ENCODE results near the gene GREB1.
A peak's percentile ranks its signal among the peaks of the same experiment; 100 is the strongest.

Gene GREB1, protein sequence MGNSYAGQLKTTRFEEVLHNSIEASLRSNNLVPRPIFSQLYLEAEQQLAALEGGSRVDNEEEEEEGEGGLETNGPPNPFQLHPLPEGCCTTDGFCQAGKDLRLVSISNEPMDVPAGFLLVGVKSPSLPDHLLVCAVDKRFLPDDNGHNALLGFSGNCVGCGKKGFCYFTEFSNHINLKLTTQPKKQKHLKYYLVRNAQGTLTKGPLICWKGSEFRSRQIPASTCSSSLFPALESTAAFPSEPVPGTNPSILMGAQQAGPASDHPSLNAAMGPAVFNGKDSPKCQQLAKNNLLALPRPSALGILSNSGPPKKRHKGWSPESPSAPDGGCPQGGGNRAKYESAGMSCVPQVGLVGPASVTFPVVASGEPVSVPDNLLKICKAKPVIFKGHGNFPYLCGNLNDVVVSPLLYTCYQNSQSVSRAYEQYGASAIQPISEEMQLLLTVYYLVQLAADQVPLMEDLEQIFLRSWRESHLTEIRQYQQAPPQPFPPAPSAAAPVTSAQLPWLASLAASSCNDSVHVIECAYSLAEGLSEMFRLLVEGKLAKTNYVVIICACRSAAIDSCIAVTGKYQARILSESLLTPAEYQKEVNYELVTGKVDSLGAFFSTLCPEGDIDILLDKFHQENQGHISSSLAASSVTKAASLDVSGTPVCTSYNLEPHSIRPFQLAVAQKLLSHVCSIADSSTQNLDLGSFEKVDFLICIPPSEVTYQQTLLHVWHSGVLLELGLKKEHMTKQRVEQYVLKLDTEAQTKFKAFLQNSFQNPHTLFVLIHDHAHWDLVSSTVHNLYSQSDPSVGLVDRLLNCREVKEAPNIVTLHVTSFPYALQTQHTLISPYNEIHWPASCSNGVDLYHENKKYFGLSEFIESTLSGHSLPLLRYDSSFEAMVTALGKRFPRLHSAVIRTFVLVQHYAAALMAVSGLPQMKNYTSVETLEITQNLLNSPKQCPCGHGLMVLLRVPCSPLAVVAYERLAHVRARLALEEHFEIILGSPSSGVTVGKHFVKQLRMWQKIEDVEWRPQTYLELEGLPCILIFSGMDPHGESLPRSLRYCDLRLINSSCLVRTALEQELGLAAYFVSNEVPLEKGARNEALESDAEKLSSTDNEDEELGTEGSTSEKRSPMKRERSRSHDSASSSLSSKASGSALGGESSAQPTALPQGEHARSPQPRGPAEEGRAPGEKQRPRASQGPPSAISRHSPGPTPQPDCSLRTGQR (N-terminal part only)

DNA sequence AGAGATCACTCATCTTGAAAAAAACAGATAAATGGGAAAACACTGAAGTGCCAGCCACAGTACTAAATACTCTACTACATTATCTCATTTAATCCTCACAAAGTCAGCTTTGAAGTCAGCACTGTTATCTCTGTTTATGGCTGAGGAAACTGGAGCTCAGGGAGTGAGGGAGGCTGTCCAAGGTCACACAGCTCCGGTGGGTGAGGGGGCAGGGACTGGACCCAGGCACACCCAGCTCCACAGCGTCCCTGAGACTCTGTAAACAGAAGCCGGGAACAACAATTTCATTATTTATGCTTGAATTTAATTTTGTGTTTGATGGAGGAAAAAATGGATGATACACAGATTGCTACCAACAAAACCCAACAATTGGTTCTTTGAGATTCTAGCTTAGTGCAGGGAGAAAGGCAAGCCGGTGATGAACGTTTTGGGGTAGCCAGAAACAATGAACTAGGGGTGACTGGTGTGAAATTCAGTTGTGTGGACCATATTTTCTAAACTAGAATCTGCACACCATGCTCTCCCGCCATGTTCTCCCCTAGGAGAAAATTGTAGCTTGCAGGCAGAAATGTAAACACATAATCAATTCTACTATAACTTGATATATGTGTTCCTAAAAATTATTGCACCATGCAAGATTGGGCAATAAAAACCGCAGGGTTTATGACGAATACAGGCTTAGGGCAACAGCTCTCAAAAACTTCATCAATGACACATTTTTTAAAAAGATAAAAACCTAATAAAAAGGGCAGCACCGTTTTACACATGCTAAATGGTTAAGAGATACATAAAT lies at the start of gene GREB1:
GREB1 (plus strand) TSS at position 768 of the 793 bp plus-strand sequence. CDS start 22,570 bp downstream, outside the sequence.
- in situ Hi-C loops (cut with MboI; ENCODE audit: low pct_unique_long_range_greater_than_20kb, low sequenced_read_pairs): no loop called here
- DNase-seq: peak; percentile 12

DNA sequence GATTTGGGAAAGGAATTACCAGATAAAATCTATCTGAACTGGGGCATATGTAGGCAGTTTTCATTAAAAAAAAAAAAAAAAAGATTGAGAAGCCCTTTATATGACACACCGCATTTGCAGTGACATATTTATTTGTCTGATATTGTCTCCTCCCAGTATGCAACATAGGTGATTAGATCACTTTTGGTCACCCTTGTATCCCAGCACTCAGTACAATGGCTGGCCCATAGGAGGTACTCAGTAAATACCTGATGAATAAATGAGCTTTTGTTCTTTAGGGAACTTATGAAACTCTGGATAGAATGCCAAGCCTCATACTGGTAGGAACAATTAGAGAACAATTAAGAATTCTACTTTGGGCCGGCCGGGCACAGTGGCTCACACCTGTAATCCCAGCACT lies 45.0 kb upstream of the GREB1 start:
- DNase-seq: no peak
- in situ Hi-C loops (cut with MboI; ENCODE audit: low pct_unique_long_range_greater_than_20kb, low sequenced_read_pairs): loop anchor here (25.0 kb wide), 1 partner anchor 98 kb away; no protein-coding TSS in a partner anchor

DNA sequence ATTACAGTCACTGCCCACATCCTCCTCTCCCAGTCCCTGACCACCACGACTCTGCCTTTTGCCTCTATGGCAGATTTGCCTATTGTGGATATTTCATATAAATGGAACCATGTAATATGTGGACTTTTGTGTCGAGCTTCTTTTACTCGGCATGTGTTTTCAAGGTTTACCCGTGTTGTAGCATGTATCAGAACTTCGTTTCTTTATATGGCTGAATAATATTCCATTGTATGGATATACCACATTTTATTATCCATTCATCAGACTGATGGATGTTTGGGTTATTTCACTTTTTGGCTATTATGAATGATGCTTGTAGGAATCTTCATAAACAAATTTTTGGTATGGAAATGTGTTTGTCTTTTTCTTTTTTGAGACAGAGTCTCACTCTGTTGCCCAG lies 43.7 kb upstream of the GREB1 start:
- DNase-seq: no peak
- in situ Hi-C loops (cut with MboI; ENCODE audit: low pct_unique_long_range_greater_than_20kb, low sequenced_read_pairs): loop anchor here (25.0 kb wide), 1 partner anchor 97 kb away; no protein-coding TSS in a partner anchor

GRCh38 chr2:11491348-11491933 lies 42.4 kb upstream of the GREB1 start:
- DNase-seq: no peak
- in situ Hi-C loops (cut with MboI; ENCODE audit: low pct_unique_long_range_greater_than_20kb, low sequenced_read_pairs): loop anchor here (25.0 kb wide), 1 partner anchor 96 kb away; no protein-coding TSS in a partner anchor

- in situ Hi-C loops (cut with MboI; ENCODE audit: low pct_unique_long_range_greater_than_20kb, low sequenced_read_pairs): loop anchor here (25.0 kb wide), 1 partner anchor 95 kb away; no protein-coding TSS in a partner anchor
- no peak for DNase-seq
Measured at GRCh38 chr2:11492244-11492643, 41.6 kb upstream of the GREB1 start.

DNA sequence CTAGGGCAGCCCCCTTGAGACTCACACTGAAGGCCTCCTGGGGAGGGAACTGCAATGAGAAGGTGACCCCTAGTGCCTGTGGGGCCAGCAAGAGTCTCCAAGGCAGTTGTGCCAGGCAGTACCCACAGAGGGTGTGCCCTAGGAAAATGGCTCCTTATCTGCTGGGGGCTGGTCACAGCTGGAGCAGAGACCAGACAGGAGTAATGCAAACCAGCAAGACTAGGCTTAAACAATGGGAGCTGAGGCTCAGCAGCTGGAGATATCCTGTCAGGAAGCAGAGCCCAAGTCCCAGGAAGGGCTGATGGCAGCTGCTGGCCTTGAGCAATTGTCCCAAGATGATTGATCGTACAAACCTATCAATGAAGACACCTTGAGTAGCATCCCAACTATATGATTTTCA lies 41.1 kb upstream of the GREB1 start:
- in situ Hi-C loops (cut with MboI; ENCODE audit: low pct_unique_long_range_greater_than_20kb, low sequenced_read_pairs): loop anchor here (25.0 kb wide), 1 partner anchor 95 kb away; no protein-coding TSS in a partner anchor
- DNase-seq: no peak

DNA sequence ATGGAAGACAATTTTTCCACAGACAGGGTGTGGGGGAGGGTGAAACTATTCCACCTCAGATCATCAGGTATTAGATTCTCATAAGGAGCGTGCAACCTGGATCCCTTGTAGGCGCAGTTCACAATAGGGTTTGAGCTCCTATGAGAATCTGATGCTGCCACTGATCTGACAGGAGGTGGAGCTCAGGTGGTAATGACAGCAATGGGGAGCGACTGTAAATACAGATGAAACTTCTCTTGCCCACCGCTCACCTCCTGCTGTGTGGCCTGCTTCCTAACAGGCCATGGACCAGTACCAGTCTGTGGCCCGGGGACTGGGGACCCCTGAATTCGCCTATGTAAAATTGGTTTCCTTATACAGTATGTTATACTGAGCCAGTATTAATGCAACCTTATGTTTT lies 40.6 kb upstream of the GREB1 start:
- in situ Hi-C loops (cut with MboI; ENCODE audit: low pct_unique_long_range_greater_than_20kb, low sequenced_read_pairs): loop anchor here (25.0 kb wide), 1 partner anchor 94 kb away; no protein-coding TSS in a partner anchor
- no peak for DNase-seq

DNA sequence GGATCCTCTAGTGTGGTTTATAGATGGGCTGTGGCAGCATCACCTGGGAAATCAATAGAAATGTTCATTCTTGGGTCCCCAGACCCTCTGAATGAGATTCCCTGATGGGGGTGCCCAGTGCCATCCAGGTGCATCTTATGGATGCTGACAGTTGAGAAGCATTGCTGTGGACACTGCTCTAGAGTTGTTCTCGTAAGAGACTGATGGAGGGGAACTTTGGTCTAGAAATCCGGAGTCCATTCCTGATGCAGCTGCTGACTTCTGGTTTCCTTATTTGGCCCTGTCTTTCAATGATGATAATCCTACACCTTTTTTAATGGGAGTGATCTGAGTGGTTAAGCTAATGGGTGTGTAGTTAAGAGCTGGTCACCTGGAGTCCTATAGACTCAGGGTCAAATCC lies 39.5 kb upstream of the GREB1 start:
- in situ Hi-C loops (cut with MboI; ENCODE audit: low pct_unique_long_range_greater_than_20kb, low sequenced_read_pairs): loop anchor here (25.0 kb wide), 1 partner anchor 93 kb away; no protein-coding TSS in a partner anchor
- no peak for DNase-seq

DNA sequence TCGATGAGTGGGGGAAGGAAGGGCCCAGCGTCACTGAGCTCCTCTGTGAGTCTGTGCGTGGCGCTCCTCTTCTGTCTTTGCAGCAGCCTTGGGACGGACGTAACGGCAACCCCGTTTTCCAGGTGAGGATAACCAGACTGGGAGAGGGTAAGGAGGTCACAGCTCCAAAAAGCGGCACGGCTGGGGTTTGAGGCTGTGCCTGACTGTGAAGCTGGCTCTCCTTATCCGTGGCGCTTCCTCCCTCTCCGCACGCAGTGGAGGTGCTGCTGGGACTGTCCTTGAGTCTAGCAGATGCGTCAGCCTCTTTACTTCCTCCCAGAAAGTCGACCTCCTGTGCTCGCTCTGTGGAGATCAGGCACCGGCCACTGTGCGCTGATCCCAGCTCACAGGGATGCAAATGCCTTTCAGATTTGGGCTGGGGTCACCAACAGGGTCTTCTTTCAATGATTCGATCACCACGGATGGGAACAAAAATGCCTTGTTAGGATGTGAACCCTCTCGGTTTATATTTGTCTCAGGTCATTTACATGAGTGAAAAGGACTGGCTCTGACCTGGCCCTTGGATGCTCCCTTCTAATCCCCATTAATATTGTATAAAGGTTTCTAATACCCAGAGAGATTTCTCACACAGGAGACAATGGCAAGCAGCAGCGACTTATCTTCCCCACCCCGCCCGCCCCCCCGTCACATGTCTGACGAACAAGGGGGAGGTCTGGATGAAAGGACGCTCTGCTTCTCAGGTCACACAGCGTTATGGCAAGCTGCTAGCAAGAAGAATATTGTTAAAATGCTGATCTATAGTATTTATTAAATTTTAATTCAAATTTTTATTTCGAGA lies 37.8 kb upstream of the GREB1 start:
- no peak for DNase-seq
- in situ Hi-C loops (cut with MboI; ENCODE audit: low pct_unique_long_range_greater_than_20kb, low sequenced_read_pairs): loop anchor here (25.0 kb wide), 1 partner anchor 91 kb away; no protein-coding TSS in a partner anchor

DNA sequence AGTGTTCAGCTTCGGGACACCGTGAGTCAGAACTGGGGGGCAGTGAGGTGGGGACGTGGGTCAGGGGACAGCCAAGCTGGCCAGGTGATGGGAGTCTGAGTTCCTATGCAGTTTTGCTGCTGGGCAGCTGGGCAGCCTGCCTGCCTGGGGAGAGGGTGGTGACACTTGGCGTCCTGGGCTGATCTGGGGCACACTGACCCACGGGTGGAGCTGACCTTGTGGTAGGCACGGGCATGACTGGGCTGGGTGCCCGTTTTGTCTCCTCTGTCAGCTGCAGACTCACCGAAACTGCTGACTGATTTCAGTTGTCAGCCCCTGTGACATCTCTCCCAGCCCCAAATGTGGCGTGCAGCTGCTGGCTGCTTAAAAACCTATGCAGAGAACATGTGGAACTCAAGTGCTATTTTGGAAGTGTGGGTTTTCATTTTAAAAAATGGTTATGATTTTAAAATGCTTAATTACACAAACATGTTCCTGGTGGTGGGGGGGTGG lies 35.3 kb upstream of the GREB1 start:
- in situ Hi-C loops (cut with MboI; ENCODE audit: low pct_unique_long_range_greater_than_20kb, low sequenced_read_pairs): loop anchor here (25.0 kb wide), 1 partner anchor 89 kb away; no protein-coding TSS in a partner anchor
- DNase-seq: no peak

DNA sequence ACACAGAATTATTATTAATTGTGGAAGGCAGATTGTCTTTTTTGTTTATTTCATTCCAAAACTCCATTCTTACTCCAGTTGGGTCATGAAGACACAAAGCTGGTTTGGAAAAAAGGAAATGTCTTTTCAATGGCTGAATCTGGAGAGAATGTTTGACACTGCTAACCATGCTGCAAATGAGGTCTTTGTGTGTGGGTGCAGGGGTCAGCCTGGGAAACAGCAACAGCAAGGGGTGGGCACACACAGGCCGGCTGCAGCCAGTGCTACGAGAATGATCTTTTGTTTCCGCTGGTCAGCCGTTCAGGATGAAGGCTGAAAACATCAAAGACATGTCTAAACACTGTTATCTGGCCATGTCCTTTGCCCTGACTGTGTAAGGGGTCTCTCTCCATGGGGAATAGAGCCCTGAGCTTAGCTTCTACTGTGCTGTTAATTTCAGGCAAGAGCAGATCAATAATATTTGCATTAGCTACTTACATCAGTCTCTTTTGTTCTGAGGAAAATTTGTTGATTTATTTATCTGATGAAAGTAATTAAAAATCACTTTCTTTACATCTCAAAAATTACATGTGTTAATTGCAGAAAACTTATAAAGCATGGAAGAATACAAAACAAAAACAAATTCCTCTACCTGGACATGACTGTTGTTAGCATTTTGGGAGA lies 34.6 kb upstream of the GREB1 start:
- DNase-seq: no peak
- in situ Hi-C loops (cut with MboI; ENCODE audit: low pct_unique_long_range_greater_than_20kb, low sequenced_read_pairs): loop anchor here (25.0 kb wide), 1 partner anchor 88 kb away; no protein-coding TSS in a partner anchor

DNA sequence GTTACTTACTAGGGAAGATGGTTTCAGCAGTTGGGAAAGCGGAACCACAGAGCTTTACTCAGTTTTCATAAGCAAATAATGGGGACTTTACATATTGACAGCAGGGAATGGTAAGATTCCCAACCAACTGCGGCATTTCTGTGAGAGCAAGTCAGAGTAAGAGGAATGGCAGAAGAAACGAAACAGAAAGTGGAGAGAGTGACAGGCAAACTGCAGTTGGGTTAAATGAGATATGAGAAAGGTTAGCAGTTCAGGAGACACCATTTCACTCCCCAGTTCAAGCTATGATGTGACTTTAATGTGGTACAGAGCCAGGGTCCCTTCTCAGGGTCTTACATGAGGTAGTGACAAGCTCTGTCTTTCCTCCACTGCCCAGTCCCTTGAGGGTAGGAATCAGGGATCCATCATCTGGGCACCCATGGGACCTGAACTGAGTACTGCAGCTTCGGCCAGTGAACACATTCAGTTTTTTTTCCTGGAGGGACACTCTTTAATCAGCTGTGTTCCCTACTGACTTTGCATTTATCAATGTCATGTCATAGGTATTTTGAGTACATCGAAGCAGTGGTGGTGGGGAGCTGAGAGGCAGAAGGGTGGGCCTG lies 33.0 kb upstream of the GREB1 start:
- no peak for DNase-seq

GRCh38 chr2:11502740-11503292 lies 31.0 kb upstream of the GREB1 start:
- in situ Hi-C loops (cut with MboI; ENCODE audit: low pct_unique_long_range_greater_than_20kb, low sequenced_read_pairs): no loop called here
- no peak for DNase-seq

More for the DNA sequence above, 33.0 kb upstream of the GREB1 start:
- in situ Hi-C loops (cut with MboI; ENCODE audit: low pct_unique_long_range_greater_than_20kb, low sequenced_read_pairs): no loop called here

GRCh38 chr2:11503354-11503927 lies 30.4 kb upstream of the GREB1 start:
- in situ Hi-C loops (cut with MboI; ENCODE audit: low pct_unique_long_range_greater_than_20kb, low sequenced_read_pairs): no loop called here
- DNase-seq: no peak
